Neural cell (in vitro differentiated cells): Measurements from ENCODE around the gene NAA35.
"Not testable (repeated sequence)": the region's sequence is repeated elsewhere in the genome, so short reads cannot be mapped to it uniquely, and the experiment has no call there.

Experiments
- EZH2 ChIP-seq: fragments of 200-600, 300-800 bp; shearing (Covaris generic), sonication (generic); IDR thresholded peaks from 2 replicates; pipeline ENCODE4 v1.6.1; 2014; ENCODE audit warnings: antibody characterized with exemption, low read length, borderline replicate concordance, mild to moderate bottlenecking; ENCODE audit not compliant: insufficient read depth, poor library complexity, severe bottlenecking
- POLR2AphosphoS5 ChIP-seq: IDR thresholded peaks from 2 replicates; pipeline ENCODE4 v1.6.1; 2012
- RAD21 ChIP-seq: fragments of 450-650 bp; conservative IDR thresholded peaks from 2 replicates; pipeline ENCODE4 v1.6.1; 2014; ENCODE audit warnings: antibody characterized with exemption, mild to moderate bottlenecking, moderate library complexity
- TF ChIP-seq, protein P1 (sequence below): fragments of 450-650 bp; IDR thresholded peaks from 2 replicates; pipeline ENCODE4 v1.5.1; 2014; ENCODE audit warnings: antibody characterized with exemption, mild to moderate bottlenecking, moderate library complexity; ENCODE audit not compliant: poor library complexity, severe bottlenecking

DNA sequence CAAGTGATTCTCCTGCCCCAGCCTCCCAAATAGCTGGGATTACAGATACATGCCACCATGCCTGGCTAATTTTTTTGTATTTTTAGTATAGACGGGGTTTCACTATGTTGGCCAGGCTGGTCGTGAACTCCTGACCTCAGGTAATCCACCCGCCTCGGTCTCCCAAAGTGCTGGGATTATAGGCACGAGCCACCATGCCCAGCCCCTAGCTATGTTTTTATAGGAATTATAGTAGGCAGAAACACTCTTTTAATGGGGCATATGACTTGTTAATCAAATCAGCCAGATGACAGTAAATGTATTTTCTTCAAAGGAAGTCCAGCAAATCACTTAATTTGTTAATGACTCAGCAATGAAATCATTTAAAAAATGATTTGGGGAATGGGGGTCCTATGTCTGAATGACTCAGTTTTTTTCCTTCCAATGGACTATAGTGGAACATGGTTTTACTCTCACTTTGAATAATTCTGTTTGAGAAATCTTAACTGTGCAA, 33.2 kb downstream of the NAA35 start:
- TF ChIP-seq, protein P1, sequence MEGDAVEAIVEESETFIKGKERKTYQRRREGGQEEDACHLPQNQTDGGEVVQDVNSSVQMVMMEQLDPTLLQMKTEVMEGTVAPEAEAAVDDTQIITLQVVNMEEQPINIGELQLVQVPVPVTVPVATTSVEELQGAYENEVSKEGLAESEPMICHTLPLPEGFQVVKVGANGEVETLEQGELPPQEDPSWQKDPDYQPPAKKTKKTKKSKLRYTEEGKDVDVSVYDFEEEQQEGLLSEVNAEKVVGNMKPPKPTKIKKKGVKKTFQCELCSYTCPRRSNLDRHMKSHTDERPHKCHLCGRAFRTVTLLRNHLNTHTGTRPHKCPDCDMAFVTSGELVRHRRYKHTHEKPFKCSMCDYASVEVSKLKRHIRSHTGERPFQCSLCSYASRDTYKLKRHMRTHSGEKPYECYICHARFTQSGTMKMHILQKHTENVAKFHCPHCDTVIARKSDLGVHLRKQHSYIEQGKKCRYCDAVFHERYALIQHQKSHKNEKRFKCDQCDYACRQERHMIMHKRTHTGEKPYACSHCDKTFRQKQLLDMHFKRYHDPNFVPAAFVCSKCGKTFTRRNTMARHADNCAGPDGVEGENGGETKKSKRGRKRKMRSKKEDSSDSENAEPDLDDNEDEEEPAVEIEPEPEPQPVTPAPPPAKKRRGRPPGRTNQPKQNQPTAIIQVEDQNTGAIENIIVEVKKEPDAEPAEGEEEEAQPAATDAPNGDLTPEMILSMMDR = not testable (repeated sequence)
- not testable (repeated sequence) for TF ChIP-seq POLR2AphosphoS5, EZH2, RAD21
